RWPE1 (cell line): Measurements from ENCODE around the gene TGIF1.
"Not testable (repeated sequence)": the region's sequence is repeated elsewhere in the genome, so short reads cannot be mapped to it uniquely, and the experiment has no call there.

Experiments used
- CTCF ChIA-PET: fragments of 350-600 bp; sonication (Branson Sonifier 250); formaldehyde crosslinking; extraction: SDS; loops from one replicate; lab custom pipeline; 2021; lab: Yijun Ruan, JAX
- POLR2A ChIA-PET: fragments of 400-600 bp; formaldehyde crosslinking; extraction: SDS; loops from one replicate; lab custom pipeline; 2020; ENCODE audit warnings: antibody characterized with exemption; ENCODE audit not compliant: low non-redundant PET; lab: Yijun Ruan, JAX
- DNase-seq: peaks from one replicate; pipeline ENCODE4 v3.0.0; 2012; ENCODE audit warnings: low spot score
- H3K27ac ChIP-seq: fragments of 450-650 bp; 2 replicates; pipeline ENCODE4 v1.5.1; 2017
- CTCF ChIP-seq: fragments of 450-650 bp; conservative IDR thresholded peaks from 2 replicates; pipeline ENCODE4 v1.5.1; 2017; ENCODE audit warnings: low read depth, mild to moderate bottlenecking

TGIF1 gene

GRCh38 chr18:3408107-3408506 is 41.9 kb upstream of the TGIF1 start:
- CTCF ChIA-PET: no interaction called here
- POLR2A ChIA-PET: no interaction called here
- no peak overlapping the region for H3K27ac ChIP-seq
- no peak for TF ChIP-seq CTCF
- DNase-seq: no peak

- TF ChIP-seq CTCF: no peak
- no peak overlapping the region for H3K27ac ChIP-seq
- CTCF ChIA-PET: no interaction called here
- no peak for DNase-seq
- POLR2A ChIA-PET: interaction anchor here (1.2 kb wide), 1 partner anchor 43 kb away, joined by 3 read pairs; no protein-coding TSS in a partner anchor
Measured at GRCh38 chr18:3409811-3410210, 40.2 kb upstream of the TGIF1 start.

- DNase-seq: no peak
- no peak for TF ChIP-seq CTCF
- ChIA-PET POLR2A (no interaction called here), CTCF (no interaction called here)
- H3K27ac ChIP-seq: no peak overlapping the region
Measured at GRCh38 chr18:3410273-3410672, 39.7 kb upstream of the TGIF1 start.

GRCh38 chr18:3410876-3411275 is 39.1 kb upstream of the TGIF1 start:
- CTCF ChIA-PET, H3K27ac ChIP-seq, DNase-seq, POLR2A ChIA-PET: not testable (repeated sequence)

- no peak for DNase-seq
- ChIA-PET CTCF (no interaction called here), POLR2A (no interaction called here)
- no peak for TF ChIP-seq CTCF
- no peak overlapping the region for H3K27ac ChIP-seq
Measured at GRCh38 chr18:3411327-3411726, 38.6 kb upstream of the TGIF1 start.

GRCh38 chr18:3411854-3412268 is 38.1 kb upstream of the TGIF1 start:
- POLR2A ChIA-PET: no interaction called here
- no peak overlapping the region for H3K27ac ChIP-seq
- CTCF ChIA-PET: no interaction called here
- no peak for DNase-seq
- TF ChIP-seq CTCF: no peak

GRCh38 chr18:3412528-3412927 is 37.4 kb upstream of the TGIF1 start:
- not testable (repeated sequence) for H3K27ac ChIP-seq
- ChIA-PET CTCF (interaction anchor here (0.7 kb wide), 1 partner anchor 83 kb away, joined by 4 read pairs; no protein-coding TSS in a partner anchor), POLR2A (interaction anchor here (0.7 kb wide), 1 partner anchor 556 kb away, joined by 3 read pairs; no protein-coding TSS in a partner anchor)
- DNase-seq: peak; percentile 72

GRCh38 chr18:3415110-3415509 is 34.9 kb upstream of the TGIF1 start:
- ChIA-PET CTCF (no interaction called here), POLR2A (no interaction called here)
- TF ChIP-seq CTCF: no peak
- DNase-seq: no peak
- no peak overlapping the region for H3K27ac ChIP-seq
